Measurements from ENCODE around the gene ZCCHC10.
"Not testable (repeated sequence)": the region's sequence is repeated elsewhere in the genome, so short reads cannot be mapped to it uniquely, and the experiment has no call there.

The ZCCHC10 gene

GRCh38 chr5:133025804-133026663 is at the start of gene ZCCHC10:
Gene ZCCHC10, minus strand, starts transcription at chr5:133026549. Its CDS starts 12 bp downstream, at chr5:133026537.
- peak; percentile 77 to 89 (median 81) for DNase-seq

- no peak for DNase-seq
Observed at GRCh38 chr5:133075572-133076536, 49.5 kb upstream of the ZCCHC10 start.

- no peak for DNase-seq
Observed at GRCh38 chr5:133072021-133072420, 45.7 kb upstream of the ZCCHC10 start.

DNA sequence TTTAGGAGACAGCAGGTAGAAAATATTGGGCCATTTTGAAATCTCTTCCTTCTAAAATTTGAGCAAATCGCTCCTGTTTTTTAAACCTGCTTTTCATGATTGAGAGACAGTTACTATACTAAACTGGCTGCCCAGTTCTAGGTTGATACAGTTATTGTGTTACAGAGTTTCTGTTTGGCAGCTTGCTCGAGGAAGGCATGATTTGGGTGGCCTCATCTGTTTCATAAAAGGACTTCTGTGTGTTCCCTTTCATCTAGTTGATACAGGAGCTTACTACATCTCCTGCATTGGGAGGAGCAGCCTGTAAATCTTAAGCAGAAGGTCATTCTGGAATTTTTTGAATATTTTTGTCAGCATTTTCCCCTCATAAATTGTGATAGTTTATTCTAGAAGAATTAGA is 39.7 kb upstream of the ZCCHC10 start:
- no peak for DNase-seq

- DNase-seq: no peak
Observed at GRCh38 chr5:133065471-133065870, 39.1 kb upstream of the ZCCHC10 start.

DNA sequence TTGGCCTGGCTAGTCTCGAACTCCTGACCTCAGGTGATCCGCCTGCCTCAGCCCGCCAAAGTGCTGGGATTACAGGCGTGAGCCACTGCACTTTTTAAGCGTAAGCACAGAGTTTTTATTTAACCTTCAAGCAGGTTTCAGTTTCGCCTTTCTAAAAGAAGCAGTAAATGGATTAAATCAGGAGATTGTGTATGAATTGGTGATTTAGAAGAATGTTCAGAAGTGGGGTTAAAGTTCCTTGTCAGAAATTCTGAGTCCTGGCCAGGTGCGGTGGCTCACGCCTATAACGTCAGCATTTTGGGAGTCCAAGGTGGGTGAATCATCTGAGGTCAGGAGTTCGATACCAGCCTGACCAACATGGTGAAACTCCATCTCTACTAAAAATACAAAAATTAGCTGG is 37.6 kb upstream of the ZCCHC10 start:
- DNase-seq: no peak

GRCh38 chr5:133062276-133062675 is 35.9 kb upstream of the ZCCHC10 start:
- DNase-seq: no peak

- DNase-seq: no peak
Observed at GRCh38 chr5:133059621-133060020, 33.3 kb upstream of the ZCCHC10 start.

DNA sequence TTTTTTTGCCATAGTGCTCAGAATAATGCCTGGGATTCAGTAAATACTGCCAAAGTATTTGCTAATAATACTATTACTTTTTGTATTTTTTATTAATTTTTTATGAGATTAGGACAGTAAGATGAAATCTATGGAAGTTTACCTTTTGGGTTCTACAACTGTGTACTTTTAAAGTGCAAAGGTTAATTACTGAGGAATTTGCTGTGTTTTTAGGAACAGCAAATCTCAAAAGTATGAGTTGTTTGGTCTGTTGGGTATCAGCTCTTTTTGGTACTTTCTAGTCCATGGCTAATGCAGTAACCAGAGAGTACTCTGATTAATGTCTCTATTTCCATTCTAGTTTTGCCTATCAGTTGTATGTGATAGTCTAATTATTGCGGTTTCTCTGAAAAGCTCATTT is 30.5 kb upstream of the ZCCHC10 start:
- no peak for DNase-seq

DNA sequence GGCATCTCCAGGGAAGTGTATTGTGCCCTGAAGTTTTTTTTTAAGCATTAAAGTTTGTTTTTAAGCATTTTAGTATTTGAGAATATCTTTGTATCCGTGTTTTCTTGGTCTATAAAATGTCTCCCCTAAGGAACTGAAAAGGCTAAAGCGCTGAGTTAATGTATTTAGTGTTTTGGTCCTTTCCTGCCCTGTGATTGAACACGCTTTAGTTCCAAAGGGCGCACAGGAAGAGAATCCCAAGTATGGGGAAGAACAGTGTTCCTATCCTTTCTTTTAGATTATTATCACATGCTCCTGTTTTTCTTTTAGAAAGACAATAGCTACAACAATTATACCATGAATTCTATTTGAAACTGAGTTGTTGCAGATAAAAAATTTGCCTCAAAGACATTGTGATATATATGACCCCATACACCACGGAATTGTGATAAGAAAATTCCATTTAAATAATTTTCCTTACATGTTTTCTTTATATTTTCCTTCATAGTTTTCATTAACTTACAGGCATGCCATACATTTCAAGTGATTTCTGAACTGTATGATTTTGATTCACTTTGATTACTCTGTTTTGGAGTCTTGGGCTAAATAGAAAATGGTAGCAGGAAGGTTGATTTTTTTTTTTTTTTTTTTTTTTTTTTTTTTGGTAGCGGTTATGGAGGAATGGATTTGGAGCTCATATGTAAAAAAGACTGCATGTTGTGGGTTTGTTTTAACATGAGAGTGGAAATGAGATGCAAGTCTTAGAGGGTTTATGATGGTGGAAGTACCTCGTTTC is 28.5 kb upstream of the ZCCHC10 start:
- DNase-seq: no peak

GRCh38 chr5:133053448-133053847 is 27.1 kb upstream of the ZCCHC10 start:
- no peak for DNase-seq

DNA sequence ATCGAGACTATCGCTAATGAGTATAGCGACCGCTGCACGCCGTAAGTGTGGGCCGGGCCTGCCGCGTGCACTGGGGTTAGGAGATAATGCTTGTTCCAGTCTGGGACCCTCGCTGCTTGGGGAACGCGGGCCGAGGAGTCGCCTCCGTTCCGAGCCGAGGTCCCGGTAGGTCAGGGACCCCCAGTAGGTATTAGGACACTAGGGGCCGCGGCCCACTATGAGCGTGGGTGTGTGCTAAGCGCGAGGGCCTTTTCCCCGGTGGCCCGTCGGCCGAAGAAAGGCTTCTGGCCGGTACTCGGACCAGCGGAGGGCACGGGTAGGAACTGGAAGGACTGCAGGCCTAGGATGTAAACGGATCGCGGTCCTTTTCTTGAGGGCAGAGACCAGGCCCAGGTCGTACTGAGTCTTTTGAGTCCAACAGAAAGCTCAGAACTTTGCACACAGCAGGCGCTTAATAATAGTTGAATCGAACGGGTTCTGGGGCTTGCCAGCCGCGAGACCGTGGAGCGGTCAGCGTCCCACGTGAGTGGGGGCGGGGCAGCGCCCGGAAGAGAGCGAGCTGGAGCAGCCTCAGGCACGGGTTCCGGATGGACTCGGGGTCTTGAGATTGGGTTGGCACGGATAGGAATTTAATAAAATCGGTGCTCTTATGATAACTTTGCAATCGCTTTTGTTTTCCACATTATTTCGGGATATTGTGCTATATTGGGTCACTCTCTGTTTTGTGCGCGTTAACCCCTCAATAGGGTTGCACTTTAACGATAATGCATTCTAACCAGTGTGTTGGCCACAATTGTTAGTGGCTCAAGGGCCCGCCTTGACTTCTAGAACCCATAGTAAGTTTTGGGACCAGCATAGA is 26.2 kb upstream of the ZCCHC10 start:
- peak in 5 of 6 experiments; percentile 21 to 47 (median 36) for DNase-seq

- DNase-seq: peak; percentile 92 to 98 (median 97)
Observed at GRCh38 chr5:133051542-133052316, 25.4 kb upstream of the ZCCHC10 start, which contains the start of gene HSPA4. Gene HSPA4, plus strand, starts transcription at chr5:133052013. Its CDS starts 238 bp downstream, at chr5:133052251.

GRCh38 chr5:133051061-133051541 is 24.8 kb upstream of the ZCCHC10 start:
- DNase-seq: no peak

DNA sequence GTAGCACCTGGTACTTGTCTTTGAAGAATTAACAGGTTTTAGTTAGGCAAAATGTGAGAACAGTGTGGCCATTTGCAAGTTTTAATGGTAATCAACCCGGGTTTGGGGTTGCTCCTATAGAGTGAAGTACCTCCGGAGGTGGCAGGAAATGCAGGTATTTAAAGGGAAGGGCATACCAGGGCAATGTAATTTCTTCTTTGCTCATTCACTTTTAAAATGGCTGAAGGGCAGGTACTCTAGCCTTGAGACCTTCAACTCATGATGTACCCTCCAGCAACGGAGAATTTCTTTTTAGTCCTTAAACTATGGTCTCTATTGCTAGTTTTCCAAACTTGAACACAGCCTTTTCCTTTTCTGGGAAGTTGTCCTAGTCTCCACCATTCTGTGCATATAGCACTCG is 24.2 kb upstream of the ZCCHC10 start:
- no peak for DNase-seq

DNA sequence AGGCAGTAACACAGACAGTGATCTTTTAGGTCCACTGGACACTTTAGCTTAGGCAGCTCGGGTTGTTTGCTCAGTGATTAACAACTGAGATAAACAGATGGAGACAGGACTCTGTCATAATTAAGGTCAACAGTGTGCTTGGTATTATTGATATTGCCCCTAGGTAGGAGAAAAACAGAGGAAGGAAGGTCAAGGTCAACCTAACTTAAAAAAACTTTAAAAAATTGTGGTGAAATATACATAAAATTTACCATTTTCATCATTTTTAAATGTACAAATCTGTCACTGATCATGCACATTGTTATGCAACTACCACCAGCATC is 23.3 kb upstream of the ZCCHC10 start:
- no peak for DNase-seq

DNA sequence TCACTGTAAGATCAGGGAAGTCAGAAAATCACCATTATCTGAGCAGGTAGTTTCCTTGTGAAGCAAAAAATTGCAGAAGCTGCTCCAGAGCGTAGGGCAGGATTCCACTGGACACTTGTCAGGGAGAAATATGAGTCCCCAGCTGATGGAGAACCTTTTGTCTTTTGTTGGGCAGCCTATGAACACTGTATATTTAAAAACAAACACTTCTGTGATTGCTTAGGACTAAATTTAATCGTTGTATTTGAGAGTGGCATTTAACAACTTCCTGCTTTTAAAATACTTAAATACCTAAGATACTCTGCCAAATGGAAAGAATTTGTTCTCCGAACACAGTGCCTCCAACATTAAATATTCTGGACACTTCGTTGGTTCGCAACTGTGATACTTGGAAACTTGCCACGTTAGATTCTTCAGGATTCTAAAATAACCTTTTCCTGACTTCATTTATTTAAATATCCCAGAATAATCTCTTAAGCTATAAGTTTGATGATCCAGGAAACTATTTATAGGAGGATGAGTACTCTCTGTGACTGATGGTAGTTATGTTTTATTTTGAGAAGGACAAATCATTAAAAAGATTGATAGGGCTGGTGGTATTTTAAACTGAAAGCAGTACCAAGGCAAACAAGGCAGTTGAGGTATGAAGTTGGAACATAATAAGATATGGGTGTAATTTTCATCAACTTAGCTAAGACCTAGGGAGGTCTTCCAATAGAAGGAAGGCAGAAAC is 22.8 kb upstream of the ZCCHC10 start:
- no peak for DNase-seq

DNA sequence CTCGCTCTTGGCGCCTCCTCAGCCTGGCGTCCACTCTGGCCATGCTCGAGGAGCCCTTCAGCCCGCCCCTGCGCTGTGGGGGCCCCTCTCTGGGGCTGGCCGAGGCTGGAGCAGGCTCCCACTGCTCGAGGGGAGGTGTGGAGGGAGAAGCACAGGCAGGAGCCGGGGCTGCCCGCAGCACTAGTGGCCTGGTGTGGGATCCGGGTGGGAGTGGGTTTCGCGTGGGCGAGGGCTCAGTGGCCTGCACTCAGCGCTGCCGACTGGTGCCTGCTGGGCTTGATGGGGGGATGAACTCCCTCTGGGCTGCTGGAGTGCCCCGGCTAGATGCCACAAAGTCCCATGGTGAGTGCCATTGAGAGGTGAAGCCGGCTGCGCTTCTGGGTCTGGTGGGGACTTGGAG is 21.1 kb upstream of the ZCCHC10 start:
- DNase-seq: no peak

DNA sequence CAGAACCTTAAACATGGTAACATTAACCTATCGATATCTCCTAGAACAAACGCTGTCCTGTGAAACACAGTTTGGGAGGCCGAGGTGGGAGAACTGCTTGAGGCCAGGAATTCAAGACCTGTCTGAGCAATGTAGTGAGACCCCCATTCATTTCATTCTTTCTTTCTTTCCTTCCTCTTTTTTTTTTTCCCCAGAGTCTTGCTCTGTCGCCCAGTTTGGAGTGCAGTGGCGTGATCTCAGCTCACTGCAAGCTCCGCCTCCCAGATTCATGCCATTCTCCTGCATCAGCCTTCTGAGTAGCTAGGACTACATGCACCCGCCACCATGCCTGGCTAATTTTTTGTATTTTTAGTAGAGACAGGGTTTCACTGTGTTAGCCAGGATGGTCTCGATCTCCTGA is 20.2 kb upstream of the ZCCHC10 start:
- DNase-seq: not testable (repeated sequence)

DNA sequence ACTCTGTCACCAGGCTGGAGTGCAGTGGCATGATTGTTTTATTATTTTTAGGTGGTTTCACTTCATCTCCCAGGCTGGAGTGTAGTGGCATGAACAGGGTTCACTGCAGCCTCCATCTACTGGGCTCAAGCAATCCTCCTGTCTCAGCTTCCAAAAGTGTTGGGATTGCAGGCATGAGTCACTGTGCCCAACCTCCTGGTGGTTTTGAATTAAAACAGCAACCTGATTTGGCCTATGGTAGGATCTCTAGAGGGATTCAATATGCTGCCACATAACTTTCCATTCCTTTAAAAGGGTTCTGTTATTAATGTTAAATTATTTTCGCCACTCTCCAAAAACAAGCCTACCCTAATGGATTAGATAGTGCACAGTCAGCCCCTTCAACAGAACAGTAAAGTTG is 15.6 kb upstream of the ZCCHC10 start:
- no peak for DNase-seq
